Osteoblast (primary cell): ENCODE data around the gene VGF. TPM values are rescaled to one million over a fixed set of nuclear protein-coding genes. Genes with fewer than 3 reads are reported as not detected.

Experiments used
- DNase-seq: peaks from one replicate; pipeline ENCODE4 v3.0.0; 2011; ENCODE audit warnings: low spot score, mixed read lengths; ENCODE audit not compliant: insufficient read length; ENCODE audit errors: missing footprints
- H2AFZ ChIP-seq: 2 replicates; pipeline ENCODE4 v1.6.0; 2011; ENCODE audit warnings: mild to moderate bottlenecking, low read length
- H3K27ac ChIP-seq: 2 replicates; pipeline ENCODE4 v1.5.1; 2011; ENCODE audit warnings: mild to moderate bottlenecking, low read depth, low read length, moderate library complexity
- H3K27me3 ChIP-seq: 2 replicates; pipeline ENCODE4 v1.6.0; 2012; ENCODE audit warnings: mild to moderate bottlenecking, control low read depth, inconsistent platforms, low read length, moderate library complexity; ENCODE audit not compliant: insufficient read depth
- H3K36me3 ChIP-seq: 2 replicates; pipeline ENCODE4 v1.5.1; 2011; ENCODE audit warnings: mild to moderate bottlenecking, low read length, control low read depth, moderate library complexity; ENCODE audit not compliant: insufficient read depth
- H3K4me1 ChIP-seq: 2 replicates; pipeline ENCODE4 v1.5.1; 2011; ENCODE audit warnings: mild to moderate bottlenecking, low read length, control low read depth, moderate library complexity; ENCODE audit not compliant: insufficient read depth
- H3K4me2 ChIP-seq: 2 replicates; pipeline ENCODE4 v1.6.0; 2011; ENCODE audit warnings: mild to moderate bottlenecking, low read length; ENCODE audit not compliant: insufficient read depth
- H3K4me3 ChIP-seq: fragments of 200-600 bp; sonication (generic); 3 replicates; pipeline ENCODE4 v1.5.1; 2012; ENCODE audit warnings: mild to moderate bottlenecking, low read length, inconsistent platforms; ENCODE audit not compliant: insufficient read depth
- H3K79me2 ChIP-seq: 2 replicates; pipeline ENCODE4 v1.6.0; 2012; ENCODE audit warnings: mild to moderate bottlenecking, low read length, control low read depth, inconsistent platforms; ENCODE audit not compliant: insufficient read depth
- H3K9me3 ChIP-seq: 2 replicates; pipeline ENCODE4 v1.5.1; 2011; ENCODE audit warnings: low read depth, low read length, control low read depth
- H4K20me1 ChIP-seq: 2 replicates; pipeline ENCODE4 v1.6.0; 2012; ENCODE audit warnings: mild to moderate bottlenecking, low read length, control low read depth; ENCODE audit not compliant: insufficient read depth
- CTCF ChIP-seq: IDR thresholded peaks from 2 replicates; pipeline ENCODE4 v1.5.1; 2011; ENCODE audit warnings: mild to moderate bottlenecking, low read depth, low read length, moderate library complexity; ENCODE audit errors: extremely low read depth
- total RNA-seq: library from RNA; depleted of rRNA; stranded (reverse); fragments of >200 nt; gene quantifications from 2 replicates; pipeline ENCODE4 v1.2.3, GENCODE V29; 2012

VGF gene
- total RNA-seq, 1 donor = 0.36 TPM

DNA sequence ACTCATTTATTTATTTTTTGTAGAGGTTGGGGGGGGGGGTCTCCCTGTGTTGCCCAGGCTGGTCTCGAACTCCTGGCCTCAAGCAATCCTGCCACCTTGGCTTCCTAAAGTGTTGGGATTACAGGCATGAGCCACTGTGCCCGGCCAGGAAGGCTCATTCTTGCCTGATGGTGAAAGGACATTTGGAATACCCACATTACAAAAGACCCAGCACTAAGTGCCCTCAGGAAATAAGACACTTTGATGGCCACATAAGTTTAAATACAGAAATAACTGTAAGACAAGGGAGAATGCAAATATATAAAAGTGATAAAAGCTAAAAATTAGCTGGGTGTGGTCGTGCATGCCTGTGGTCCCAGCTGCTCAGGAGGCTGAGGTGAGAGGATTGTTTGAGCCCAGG lies 46.5 kb downstream of the VGF start:
- no peak for DNase-seq
- Histone ChIP-seq H3K4me1 (peaks cover 62% of the 10 kb centered on the region), H3K4me2 (no peak overlapping the region)

DNA sequence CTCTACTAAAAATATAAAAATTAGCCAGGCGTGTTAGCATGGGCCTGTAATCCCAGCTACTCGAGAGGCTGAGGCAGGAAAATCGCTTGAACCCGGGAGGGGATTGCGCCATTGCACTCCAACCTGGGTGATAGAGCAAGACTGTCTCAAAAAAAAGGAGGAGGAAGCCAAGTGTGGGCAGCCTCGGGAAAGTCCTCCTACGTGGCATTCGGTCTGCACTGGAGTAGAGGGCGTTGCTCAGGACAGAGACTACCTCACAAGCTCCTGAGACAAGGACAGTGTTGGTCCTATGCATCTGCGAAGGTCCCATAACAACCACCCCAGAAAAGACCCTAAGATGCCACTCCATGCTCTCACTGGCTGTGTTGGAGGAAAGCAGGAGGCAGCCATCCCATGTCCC lies 48.5 kb downstream of the VGF start:
- no peak for DNase-seq
- Histone ChIP-seq H3K27me3 (no peaks in the 10 kb centered on the region), H3K36me3 (no peaks in the 10 kb centered on the region), H3K79me2 (no peaks in the 10 kb centered on the region), H3K4me1 (peaks cover 58% of the 10 kb centered on the region), H3K9me3 (no peaks in the 10 kb centered on the region), H2AFZ (no peak overlapping the region), H3K27ac (peak overlapping the region; percentile 98), H3K4me2 (peak overlapping the region; percentile 39), H3K4me3 (no peak overlapping the region), H4K20me1 (no peaks in the 10 kb centered on the region)
- no peak for TF ChIP-seq CTCF

More for the DNA sequence above, 46.5 kb downstream of the VGF start:
- H3K36me3 ChIP-seq = no peaks in the 10 kb centered on the region
- H4K20me1 ChIP-seq = no peaks in the 10 kb centered on the region
- peaks cover 7% of the 10 kb centered on the region for H3K79me2 ChIP-seq
- H3K27me3 ChIP-seq = no peaks in the 10 kb centered on the region
- peak overlapping the region; percentile 98 for H3K27ac ChIP-seq
- no peak for TF ChIP-seq CTCF
- no peak overlapping the region for H2AFZ ChIP-seq
- no peak overlapping the region for H3K4me3 ChIP-seq
- H3K9me3 ChIP-seq = no peaks in the 10 kb centered on the region

GRCh38 chr7:101115215-101115614 lies 50.2 kb downstream of the VGF start:
- peak overlapping the region; percentile 72 for H3K27ac ChIP-seq
- no peak for DNase-seq

DNA sequence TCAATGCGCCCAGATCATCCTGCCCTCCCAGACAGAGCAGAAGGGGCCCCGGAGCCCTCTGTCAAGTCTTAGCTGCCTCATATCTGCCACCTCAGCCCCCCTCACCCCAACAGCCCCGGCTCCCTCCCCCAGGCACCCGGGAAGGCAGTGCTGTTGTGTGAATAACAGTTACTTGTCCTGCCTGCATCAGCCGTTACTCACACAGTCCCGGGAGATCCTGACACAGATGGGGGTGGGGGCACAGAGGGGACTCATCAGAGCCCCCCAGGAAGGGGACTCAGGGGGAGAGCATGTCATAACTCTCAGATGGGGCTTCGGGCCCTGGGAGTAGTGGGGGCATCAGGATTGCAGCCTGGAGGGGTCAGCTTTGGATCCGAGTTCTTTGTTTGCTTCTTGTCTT lies 50.9 kb downstream of the VGF start:
- Histone ChIP-seq H3K4me2 (no peak overlapping the region), H3K27ac (peak overlapping the region; percentile 72), H3K27me3 (no peaks in the 10 kb centered on the region), H3K79me2 (no peaks in the 10 kb centered on the region), H3K4me3 (no peak overlapping the region), H2AFZ (peak overlapping the region; percentile 50), H3K36me3 (no peaks in the 10 kb centered on the region), H4K20me1 (no peaks in the 10 kb centered on the region), H3K4me1 (peaks cover 43% of the 10 kb centered on the region), H3K9me3 (no peaks in the 10 kb centered on the region)
- peak; percentile 91 for DNase-seq
- no peak for TF ChIP-seq CTCF

More at GRCh38 chr7:101115215-101115614, 50.2 kb downstream of the VGF start:
- H3K79me2 ChIP-seq = no peaks in the 10 kb centered on the region
- no peaks in the 10 kb centered on the region for H4K20me1 ChIP-seq
- no peak overlapping the region for H3K4me3 ChIP-seq
- H3K4me2 ChIP-seq = no peak overlapping the region
- peak overlapping the region; percentile 14 for H2AFZ ChIP-seq
- H3K4me1 ChIP-seq = peaks cover 50% of the 10 kb centered on the region
- H3K27me3 ChIP-seq = no peaks in the 10 kb centered on the region
- H3K9me3 ChIP-seq = no peaks in the 10 kb centered on the region
- H3K36me3 ChIP-seq = no peaks in the 10 kb centered on the region
- no peak for TF ChIP-seq CTCF
